CD4-positive, alpha-beta T cell treated with Interleukin-1 beta for 1 hour (primary cell): Measurements from ENCODE around the gene PDE11A.
"Not testable (repeated sequence)": the region's sequence is repeated elsewhere in the genome, so short reads cannot be mapped to it uniquely, and the experiment has no call there.

Experiments used
- DNase-seq, 2 donors: peaks; one replicate each; pipeline ENCODE4 v3.0.0-alpha.2; 2020 to 2022

The PDE11A gene

DNA sequence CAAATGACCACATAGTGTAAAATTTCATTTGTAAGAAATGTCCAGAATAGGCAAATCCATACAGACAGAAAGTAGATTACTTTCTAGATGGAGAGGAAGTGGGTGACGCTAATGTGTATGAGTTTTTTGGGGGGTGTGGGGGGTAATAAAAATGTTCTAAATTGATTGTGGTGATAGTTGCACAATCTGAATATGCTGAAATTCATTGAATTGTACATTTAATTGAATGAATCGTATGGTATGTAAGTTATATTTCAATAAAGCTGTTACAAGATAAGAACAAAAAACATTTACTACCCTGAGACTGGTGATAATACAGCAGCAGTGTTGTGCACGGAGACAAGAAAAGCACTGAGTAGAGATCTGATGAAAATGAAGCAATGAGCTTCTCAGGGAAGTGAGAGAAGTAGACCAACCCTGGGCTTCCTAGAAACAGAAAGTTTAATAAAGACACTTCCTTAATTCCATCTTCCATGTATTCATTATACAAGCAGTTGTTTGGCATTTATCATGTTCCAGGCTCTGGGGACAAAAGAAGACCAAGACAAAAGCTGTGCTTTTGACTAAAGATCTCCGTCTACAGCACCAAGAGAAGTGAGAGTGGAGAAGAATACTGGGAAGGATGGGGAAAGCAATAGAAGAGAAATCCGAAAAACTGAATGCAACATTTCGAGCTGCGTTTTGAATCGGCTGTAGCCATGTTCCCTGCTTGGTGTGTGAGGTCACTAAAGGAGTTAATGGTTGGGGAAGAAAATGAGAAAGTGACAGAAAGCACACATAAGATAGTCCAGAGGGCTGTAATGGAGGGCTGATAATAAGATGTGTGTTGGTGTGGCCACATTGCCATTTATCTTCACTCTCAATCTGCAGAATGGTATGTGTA, 1.8 kb upstream of the PDE11A start:
- DNase-seq = no peak

DNA sequence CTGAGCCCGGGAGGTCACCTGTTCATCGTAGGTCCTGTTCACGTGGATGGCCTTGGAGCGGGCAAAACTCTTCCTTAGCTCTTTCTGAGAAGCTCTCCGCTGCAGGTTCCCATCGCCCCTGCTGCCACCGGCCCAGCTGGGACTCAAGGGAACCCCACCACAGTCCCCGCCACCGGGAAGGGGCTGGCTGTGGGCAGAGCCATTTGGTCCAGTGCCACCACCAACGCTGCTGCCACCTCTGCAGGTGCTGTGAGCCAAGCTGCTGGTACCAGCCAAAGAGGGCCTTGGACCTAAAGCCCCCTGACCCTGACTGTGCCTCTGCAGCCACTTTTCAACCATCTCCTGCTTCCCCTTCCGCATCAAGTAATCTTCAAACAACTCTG, 586 bp downstream of the PDE11A start:
- no peak for DNase-seq

DNA sequence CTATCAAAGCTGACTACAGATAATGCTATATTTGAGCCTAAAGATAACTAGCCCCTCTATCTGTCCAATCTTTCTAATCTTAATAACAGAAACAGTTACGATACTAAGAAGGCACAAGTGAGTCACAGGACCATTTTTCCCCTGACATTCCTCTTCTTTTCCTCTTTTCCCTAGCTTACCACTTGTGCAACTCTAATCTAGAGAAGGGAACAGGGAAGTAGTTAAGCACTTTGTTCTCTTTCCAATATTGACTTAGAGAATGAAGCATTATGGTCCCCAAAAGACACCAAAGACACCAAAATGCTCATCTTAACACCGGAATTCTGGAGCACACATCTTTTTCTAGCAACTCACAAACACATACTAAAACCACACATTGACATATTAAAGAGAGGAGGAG, 1.8 kb downstream of the PDE11A start:
- DNase-seq = no peak

DNA sequence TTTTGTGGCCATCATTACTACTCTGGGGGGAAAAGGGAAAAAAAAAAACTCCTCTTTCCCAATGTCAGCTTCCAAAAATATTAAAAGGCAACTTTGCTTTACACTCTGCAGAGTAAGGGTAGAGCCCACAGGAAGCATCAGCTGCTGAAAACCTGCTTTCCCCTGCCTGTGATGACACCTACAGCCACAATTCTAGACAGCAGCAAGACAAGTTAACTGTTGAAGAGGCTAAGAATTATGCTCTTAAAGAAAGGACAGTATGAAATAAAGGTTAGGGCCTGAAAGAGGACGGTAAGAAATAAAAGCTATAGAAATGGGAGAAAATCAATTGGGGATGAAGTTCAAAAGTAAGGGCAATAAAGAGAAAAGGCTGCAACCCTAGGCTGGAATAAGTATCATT, 3.0 kb downstream of the PDE11A start:
- no peak for DNase-seq

DNA sequence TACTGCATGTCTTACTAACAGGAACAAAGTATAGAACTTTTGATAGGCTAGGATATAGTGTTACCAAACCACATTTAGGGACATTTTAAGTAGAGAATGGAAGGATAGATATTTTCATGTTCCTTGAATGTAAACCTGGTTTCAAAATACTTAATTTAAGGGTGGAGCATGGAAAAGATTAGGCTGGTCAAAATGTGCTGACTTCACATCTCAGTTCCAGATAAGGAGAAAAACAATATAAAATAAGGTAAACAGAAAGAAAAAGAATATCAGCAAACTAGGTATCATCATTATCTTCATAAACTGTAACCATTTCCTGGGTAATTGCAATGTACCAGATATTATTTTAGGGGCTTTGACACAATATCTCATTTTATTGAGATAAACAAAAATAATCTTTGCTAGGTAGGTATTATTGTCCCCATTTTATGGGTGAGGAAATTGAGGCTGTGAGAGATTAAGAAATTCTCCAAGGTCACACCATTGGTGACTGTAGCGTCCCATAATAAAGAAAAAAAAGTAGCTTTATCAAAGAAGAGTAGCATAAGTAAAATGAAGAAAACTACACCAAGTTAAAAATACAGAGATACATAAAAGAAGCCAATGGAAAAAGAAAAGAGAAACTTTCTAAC, 3.6 kb downstream of the PDE11A start:
- DNase-seq = no peak

DNA sequence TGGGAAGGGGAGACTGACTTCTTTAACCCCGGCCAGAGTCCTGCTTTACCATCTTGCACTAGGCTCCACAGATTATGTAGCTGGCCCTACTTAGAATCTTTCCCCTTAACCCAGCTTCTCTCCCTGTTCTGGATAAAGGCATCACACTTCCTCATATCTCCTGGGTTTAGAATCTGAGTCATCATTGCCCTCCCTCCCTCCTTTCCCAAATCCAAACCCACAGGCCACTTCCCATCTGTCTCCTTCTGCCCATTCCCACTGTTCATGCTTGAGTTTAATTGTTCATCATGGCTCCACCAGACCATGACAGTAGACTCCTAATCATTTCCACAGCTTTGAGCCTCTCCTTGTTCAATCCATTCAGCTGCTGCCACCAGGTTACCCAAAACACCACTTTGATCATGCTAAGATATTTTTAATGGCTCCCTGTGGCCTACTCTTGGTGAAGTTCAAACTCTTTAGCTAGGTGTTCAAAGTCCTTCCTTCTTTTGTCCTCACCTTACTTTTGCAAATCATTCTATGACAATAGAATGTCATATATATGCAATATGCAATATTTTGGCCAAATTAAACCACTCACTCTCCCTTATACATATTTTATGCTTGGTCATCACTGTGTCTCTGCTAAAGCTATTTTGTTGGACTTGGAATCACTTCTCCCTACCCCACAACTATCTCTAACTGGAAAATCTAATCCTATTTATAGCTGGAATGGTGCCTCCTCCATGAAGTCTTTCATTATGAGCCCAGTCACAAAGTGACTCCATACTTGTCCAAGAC, 5.5 kb downstream of the PDE11A start:
- DNase-seq = no peak

DNA sequence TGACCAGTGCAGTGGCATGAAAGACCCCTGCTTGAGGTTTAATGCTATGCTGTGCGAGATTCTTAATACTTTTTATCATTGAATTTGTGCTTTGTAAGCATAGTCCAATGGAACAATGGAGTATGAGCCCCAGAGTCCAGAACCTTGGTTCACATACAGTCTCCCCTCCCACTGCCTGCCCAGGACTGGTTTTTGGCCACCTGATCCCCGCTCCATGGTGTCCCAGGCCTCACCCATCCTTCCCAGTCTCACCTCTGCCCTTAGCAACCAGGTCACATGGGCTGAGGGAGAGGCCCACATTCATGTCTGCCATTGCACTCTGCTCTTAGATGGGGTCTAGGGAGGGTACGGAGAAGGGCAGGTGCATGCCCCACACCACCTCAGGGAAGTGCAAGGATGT, 6.3 kb downstream of the PDE11A start:
- no peak for DNase-seq

DNA sequence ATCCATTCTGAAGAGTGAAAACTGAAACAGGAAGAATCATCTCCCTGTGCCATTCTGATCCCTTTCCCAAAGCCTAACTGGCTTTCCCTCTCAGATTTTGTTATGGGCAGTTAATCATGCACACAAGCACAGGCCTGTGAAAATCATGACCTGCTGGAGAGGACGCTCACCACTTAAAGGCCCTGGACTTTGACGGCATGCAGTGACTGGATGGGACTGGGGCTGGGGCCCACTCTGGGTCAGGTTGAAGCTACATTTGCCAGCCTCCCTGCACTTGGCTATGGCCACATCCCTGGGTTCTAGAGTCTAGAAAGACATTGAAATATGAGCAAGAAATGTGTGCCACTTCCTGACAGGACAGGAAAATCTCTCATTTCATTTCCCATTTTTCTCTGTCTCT, 12.9 kb downstream of the PDE11A start:
- no peak for DNase-seq

DNA sequence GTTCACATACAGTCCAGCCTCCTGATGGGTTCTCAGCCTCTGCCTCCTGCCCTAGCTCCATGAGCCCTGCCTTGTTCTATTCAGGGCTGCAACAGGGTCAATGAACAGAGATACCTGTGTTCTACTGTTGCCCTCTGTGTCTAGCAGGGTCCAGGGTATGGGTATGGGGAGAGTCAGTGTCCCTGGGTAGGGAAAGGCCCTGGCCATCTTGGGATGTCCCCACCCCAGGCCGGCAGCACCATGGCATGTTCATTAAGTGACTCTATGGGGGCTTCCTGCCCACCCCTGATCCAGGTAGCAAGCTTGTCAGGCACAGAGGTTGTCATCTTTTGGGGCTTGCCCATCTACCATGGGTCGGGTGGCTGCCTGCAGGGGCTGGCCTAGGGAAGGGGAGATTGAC, 13.5 kb downstream of the PDE11A start:
- DNase-seq = no peak

DNA sequence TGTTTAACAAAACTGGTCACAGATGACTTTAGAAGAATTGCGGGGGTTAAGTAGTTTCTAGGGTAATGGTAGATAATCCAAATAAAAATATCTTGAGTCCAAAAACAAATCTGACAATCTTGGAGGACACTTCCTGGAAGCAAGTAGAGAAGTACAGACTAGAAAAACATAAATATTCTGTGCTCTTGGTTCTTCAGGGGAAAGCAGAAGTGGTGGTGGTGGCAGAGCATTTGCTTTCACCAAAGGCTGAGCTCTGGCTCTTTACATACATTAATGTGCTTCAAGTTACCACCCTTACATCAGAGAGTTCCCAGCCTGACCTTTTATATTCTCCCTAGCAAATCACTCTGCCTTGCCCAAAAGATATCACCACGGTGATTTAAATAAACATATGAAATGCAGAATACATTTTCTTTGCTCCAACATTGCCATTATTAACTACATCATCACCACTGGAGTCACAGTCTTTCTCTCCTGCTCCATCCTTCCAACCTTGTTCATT, 15.3 kb downstream of the PDE11A start:
- DNase-seq = no peak

DNA sequence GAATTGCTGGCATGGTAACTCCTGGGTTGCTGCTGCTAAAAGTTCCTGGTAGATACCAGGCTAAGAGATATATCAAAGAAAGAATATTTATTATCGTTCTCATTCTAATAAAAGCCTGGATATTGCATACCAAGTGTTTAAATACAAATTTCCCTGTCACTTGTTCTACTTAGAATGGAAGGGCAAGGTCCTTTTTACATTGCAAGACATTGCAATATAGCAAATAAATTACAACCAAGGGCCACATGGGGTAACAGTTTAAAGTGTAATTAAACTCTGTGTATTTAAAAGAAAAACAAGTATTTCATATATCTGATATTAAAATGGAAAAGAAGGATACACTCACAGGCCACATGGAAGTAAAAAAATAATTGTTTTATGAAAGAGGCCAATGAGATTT, 16.2 kb downstream of the PDE11A start:
- DNase-seq = no peak

DNA sequence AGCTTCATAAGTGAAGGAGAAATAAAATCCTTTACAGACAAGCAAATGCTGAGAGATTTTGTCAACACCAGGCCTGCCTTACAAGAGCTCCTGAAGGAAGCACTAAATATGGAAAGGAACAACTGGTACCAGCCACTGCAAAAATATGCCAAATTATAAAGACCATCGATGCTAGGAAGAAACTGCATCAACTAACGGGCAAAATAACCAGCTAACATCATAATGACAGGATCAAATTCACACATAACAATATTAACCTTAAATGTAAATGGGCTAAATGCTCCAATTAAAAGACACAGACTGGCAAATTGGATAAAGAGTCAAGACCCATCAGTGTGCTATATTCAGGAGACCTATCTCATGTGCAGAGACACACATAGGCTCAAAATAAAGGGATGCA, 21.3 kb downstream of the PDE11A start:
- not testable (repeated sequence) for DNase-seq

DNA sequence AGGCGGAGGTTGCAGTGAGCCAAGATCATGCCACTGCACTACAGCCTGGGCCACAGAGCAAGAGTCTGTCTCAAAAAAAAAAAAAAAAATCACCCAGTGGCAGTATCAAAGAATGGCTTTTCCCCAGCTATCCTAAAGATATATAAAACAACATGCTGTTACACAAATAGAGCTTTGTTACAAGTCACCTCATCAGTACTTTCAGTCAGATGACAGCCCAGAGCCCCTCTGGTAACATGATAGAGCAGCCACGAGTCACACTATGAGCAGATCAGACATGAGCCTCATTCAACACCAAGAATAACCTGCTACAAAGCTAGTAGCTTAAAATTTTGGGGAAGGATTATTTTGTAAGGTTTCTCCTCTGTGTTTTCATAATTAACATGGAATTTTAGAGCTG, 25.2 kb downstream of the PDE11A start:
- no peak for DNase-seq

DNA sequence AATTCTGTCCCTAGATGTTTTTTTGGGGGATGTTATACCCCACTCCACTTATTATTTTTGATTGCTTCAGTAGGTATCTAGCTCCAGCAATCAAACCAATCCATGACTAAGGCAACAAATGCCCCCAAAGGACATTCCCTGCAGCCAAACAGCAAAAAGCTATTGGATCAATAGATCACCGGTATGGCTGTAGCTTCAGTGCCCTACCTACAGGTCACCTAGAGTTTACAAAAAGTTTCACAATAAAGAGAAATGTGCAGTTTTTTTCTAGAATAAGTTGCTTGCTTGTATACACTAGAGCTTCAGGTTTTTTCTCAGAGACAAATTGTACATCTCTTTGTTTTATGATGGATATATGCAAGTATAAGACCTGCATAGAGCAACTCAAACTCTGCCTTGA, 27.7 kb downstream of the PDE11A start:
- no peak for DNase-seq

DNA sequence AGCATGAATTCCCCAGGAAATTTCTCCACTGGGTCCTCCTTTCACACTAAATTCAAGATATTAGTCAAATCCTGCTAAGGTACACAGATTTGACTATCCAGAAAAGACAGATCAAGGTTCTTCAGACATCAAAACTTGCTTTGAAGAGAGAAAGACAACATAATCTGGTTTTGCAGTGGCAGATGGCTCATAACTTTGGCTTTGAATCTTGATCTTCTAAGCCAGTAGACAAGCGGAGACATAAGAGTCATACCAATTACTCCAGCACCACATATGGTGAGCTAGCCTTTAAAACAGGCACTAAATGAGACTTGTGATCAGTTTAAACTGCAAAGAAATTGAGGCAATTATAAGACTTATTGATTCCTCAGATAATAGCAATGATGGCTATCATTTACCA, 29.3 kb downstream of the PDE11A start:
- DNase-seq = no peak

DNA sequence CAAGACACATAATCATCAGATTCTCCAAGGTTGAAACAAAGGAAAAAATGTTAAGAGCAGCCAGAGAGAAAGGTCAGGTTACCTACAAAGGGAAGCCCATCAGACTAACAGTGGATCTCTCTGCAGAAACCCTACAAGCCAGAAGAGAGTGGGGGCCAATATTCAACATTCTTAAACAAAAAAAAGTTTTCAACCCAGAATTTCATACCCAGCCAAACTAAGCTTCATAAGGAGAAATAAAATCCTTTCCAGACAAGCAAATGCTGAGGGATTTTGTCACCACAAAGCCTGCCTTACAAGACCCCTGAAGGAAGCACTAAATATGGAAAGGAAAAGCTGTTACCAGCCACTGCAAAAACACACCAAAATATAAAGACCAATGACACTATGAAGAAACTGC, 39.0 kb downstream of the PDE11A start:
- not testable (repeated sequence) for DNase-seq

DNA sequence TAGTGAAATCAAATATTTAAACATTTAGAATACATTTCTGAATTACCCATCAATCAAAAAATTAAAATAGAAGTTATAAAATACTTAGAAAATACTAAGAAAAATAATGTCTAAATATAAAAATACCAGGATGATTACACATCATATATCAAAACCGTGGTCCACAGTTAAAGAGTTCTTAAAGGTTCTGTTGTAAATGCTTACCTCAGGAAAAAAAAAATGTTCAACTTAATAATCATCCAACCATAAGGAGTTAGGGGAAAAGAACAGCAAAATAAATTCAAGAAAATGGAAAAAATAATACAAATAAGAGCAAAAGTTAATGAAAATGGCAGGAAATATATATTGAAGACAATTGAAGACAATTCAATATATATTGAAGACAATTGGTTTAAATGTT, 43.2 kb downstream of the PDE11A start:
- DNase-seq = no peak

DNA sequence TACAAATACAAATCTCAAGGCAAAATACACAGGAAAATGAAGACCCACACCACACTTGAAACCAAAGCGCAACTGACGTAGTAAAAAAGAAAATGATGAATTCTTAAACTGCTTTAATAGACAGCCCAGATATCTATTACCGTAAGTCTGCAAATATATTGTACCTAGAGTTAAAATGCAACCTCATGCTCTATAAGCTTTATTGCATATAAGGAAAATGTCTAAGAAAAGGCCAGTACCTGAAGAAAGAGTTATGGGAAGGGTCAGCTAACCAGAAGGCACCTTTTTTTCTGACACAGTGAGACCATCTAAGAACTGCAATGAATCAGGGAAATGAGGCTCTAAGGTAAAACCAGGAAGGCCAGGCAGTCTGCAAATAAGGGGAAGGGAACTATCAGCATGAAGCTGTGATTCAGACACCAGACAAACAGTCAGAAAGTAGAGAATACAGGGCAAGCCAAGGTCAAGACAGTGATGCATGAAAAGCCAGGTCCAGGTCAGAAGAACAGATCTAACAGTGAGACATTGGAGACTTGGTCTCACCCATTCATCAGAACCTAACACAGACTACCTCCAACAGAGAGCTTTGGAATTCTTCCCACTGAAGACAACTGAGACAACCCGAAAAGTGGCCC, 46.9 kb downstream of the PDE11A start:
- no peak for DNase-seq

DNA sequence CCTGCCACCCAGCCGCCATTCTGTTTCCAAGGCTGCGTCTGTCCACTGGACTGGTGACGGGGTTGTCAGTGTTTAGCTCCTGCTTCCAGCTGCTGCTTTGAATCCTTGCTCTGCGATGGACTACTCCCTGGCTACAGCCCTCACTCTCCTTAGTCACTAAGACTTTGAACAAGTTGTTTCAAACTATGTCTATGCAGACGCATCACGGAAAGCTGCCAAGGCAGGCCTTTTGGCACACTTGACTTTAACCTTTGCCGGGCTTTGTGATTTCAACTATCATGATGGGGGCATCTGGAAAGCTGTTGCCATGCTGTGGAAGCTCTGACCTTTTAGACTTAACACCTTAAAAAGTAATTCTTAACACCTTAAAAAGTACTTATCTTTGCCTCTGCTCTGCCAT, 54.4 kb downstream of the PDE11A start:
- DNase-seq = no peak

DNA sequence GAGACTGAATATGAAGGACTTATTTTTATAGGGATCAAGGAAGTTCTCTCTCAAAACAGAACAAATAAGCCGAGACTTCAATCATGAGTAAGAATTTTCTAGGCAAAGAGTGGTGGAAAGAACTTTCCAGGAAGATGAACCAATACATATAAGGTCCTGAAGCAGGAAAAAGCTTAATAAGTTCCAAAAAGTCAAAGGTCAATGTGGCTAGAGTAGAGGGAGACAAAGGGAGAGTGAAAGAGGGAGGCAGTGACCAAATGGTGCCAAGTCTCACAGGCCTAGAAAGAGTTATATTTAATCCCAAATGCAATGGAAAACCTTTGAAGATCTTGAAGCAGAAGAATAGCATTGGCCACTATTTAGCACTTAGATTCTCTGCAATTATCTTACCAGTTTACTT, 56.0 kb downstream of the PDE11A start:
- DNase-seq = no peak

DNA sequence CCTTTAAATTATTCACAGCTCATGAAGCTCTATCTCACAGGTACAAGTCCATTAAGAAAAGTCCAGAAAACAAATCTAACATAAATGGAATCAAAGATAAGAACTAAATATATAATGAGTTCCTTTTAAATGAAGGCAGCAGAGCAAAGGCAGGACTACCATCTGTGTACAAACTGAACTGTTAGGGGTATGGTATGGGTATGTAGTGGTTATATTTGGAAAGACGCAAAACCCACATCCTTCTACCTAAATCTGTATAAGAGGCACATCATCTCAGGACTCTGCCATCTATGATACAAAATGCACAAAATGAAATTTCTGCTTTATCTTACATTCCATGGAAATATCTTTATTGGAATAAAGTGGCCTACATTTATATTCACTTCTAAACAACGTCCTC, 59.9 kb downstream of the PDE11A start:
- DNase-seq = no peak

DNA sequence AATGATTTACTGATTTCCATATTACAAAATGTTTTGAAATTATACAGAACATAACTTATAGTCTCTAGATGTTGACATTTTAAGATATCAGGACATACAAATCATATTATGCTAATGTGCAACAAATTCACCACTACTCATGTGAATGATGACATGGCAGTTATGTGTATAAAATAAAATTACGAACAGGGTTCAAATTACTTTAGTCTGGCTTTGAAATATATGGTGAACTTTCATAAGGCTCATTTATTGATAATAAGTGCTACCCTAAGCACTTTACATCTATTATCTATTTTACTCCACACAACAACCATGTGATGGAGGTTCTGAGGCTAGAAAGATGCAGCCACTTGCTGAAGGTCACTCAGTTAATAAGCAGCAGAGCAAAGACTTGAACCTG, 62.8 kb downstream of the PDE11A start:
- no peak for DNase-seq

DNA sequence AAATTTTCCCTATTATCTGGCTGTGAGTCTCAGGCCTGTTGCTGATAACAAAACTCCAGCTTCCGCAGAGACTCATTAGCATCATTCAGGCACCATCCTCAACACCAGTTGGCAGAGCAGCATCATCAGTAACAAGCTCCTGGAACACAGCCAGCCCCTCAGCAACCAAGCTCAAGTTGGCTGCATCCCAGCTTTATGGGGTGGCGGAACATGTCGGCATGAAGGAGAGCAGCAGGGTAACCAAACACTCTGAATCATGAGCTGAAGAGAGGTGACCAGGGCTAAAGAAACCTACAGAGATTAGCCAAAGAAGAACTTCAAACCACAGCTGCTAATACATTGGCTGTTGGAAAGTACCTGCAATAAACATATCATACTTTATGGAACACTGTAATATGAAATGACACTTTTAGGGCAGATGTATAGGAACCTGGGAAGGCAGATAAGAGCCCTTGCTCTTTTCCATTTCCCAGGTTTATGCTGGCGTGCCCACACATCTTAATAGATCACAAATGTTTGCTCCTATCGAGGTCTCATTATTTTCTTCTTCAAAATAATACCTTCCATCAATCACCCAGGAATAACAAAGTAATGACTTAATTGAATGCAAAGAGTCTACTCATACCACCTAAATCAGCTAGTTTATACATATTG, 63.8 kb downstream of the PDE11A start:
- DNase-seq = no peak
